ENCODE results near the gene MTHFD1L.
"Not testable (repeated sequence)": the region's sequence is repeated elsewhere in the genome, so short reads cannot be mapped to it uniquely, and the experiment has no call there.

The MTHFD1L gene

DNA sequence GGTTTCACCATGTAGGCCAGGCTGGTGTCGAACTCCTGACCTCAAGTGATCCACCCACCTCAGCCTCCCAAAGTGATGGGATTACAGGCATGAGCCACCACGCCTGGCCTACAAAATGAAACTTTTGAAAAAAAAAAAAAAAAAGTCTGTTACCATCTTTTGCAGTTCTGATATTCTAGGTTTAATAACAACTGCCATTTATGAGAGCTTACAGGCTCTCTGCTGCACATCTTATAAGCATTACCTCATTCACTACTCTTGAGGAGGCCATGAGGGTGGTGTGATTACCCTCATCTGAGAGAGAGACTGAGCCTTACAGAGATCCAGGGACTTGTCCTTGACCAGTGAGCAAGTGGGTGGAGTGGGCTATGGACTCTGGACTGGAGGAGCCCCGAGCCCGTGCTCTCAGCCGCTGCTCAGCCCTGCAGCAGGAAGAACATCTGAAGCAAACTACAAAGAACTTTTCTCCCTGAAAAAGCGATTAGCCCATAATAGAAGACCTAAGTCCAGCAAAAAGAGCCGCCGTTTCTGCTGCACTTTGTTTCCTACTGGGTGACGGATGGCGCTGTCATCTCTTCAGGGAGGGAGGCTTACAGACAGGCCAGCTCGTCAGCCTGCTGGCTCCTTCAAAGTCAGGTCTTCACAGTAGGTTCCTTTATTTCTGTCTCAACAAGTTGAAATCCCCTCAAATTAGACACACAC is 254.5 kb downstream of the MTHFD1L start:
- DNase-seq (ENCODE audit: low read depth, low spot score) = no peak

DNA sequence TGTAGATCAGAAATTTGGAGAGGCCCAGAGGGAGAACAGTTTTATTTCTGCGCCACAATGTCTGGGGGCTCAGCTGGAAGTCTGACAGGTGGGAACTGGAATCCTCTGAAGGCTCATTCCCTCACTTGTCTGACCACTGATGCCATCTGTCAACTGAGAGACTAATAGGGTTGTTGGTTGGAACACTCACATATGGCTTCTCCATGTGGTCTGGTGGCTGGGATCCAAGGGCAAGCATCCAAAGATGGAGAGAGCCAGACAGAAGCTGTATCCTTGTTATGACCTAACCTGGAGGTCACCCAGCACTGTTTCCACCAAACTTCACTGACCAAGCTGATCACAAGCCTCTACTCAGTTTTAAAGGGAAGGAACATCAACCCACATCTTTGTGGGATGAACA is 256.4 kb downstream of the MTHFD1L start:
- DNase-seq (ENCODE audit: low read depth, low spot score) = no peak

DNA sequence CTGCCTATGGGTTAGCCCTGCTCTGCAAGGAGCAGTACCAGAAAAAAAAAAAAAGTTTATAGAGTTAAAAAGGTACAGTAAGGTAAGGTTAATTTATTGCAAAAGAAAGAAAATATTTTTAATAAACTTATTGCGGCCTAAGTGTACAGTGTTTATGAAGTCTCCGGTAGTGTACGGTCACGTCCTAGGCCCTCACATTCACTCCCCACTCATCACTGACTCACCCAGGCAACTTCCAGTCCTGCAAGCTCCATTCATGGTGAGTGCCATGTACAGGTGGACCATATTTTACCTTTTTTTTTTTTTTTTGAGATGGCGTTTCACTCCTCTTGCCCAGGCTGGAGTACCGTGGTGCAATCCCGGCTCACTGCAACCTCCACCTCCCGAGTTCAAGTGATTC is 258.1 kb downstream of the MTHFD1L start:
- DNase-seq (ENCODE audit: low read depth, low spot score) = not testable (repeated sequence)

DNA sequence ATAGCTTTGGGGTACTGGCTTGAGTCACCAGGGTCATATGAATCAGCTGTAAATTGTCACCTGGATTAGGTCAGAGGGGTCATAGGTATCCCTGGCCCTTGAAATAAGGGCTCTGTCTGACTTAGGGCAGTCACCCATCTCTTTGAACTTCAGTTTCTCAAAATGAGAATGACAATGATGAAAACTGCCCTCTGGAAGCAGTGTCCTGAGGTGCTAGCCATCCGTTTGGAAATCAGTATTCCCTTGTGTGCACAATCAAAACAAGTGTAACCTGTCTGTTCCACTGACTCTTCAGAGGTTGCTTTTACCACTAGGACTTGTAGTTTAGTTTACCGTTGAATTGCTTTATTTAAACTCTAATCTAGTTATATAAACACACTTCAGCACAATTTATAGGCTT is 259.7 kb downstream of the MTHFD1L start:
- not testable (repeated sequence) for DNase-seq (ENCODE audit: low read depth, low spot score)

DNA sequence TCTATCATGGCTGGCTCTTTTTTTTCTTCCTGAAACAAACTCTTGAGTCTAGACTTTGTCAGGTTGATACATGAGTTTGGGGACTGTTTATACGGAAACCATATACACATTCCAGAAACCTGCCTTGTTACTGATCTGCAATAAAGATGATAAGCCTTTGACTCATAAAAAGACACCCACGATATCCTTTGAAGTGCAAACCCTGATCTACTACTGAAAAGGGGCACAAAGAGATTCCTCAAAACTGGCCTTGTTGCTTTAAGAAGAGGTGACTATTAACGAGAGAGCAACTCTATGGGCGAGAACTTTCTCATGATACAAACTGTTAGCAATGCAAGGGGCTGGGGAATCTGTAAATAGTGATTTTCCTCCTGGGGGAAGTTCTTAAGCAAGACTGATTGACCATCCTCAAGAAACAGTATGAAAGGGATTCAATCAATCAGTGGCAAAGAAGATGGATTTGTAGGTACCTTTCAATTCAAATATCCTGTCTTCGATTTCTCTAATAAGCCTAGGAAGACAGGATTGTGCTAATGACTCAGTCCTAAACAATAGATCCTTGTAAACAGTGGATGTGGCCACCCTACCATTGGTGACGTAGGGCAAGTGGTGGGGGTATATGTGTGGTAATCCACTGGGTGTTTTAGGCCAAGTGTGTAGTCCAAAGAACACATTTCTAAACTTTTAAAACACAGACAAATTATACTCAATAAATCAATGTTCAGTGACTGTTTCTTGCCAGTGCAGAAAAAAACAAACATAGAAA is 260.3 kb downstream of the MTHFD1L start:
- DNase-seq (ENCODE audit: low read depth, low spot score) = not testable (repeated sequence)

DNA sequence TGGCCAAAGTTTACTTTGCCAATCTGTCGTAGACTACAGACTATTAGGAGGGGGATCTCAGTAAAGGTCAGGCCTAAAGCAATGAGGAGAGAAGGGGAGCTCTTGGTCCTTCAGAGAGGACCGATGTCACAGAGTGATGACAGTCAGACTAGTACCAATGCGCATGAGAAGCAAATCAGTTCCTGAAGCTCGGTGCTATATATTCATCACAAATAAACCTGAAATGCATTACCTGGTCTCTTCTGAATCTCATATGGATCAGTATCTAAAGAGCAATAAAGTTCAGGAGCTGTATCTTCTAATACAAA is 260.9 kb downstream of the MTHFD1L start:
- DNase-seq (ENCODE audit: low read depth, low spot score) = not testable (repeated sequence)

DNA sequence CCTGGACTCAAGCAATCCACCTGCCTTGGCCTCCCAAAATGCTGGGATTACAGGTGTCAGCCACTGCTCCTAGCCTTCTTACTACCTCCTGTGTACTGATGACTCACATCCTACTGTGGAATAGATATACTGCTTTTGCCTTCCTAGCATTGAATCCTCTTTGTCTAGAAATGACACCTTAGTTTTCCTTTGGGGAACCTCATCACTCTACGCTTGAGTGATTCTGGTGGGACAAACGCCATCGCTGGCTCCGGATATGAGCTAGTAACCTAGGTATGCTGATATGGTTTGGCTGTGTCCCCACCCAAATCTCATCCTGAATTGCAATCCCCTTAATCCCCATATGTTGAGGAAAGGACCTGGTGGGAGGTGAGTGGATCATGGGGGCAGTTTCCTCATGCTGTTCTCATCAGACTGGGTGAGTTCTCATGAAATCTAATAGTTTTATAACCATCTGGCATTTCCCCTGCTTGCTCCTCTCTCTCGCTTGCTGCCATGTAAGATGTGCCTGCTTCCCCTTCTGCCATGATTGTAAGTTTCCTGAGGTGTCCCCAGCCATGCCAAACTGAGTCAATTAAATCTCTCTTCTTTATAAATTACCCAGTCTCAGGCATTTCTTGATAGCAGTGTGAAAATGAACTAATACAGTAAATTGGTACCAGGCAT is 261.8 kb downstream of the MTHFD1L start:
- not testable (repeated sequence) for DNase-seq (ENCODE audit: low read depth, low spot score)

DNA sequence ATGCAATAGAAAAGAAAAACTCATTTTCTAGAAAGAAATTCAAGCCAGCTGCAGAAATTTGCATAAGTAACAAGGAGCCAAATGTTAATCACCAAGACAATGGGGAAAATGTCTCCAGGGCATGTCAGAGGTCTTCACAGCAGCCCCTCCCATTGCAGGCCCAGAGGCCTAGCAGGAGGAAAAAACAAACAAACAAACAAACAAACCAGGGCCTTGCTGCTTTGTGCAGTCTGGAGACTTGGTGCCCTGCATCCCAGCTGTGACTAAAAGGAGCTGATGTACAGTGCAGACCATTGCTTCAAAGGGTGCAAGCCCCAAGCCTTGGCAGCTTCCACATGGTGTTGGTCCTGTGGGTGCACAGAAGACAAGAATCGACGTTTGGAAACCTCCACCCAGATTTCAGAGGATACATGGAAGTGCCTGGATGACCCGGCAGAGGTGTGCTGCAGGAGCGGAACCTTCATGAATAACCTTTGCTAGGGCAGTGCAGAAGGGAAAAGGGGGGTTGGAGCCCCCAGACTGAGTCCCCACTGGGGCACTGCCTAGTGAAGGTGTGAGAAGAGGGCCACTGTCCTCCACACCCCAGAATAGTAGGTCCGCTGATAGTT is 263.4 kb downstream of the MTHFD1L start:
- no peak for DNase-seq (ENCODE audit: low read depth, low spot score)

DNA sequence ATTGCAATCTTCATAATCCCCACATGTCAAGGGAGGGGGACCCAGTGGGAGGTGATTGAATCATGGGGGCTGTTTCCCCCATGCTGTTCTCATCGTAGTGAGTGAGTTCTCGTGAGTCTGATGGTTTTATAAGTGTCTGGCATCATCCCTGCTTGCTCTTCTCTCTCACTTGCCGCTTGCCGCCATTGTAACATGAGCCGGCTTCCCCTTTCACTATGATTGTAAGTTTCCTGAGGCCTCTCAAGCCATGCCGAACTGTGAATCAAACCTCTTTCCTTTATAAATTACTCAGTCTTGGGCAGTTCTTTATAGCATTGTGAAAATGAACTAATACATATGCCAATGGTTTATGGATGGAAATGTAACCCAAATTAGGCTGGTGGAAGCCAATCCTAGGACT is 264.8 kb downstream of the MTHFD1L start:
- DNase-seq (ENCODE audit: low read depth, low spot score) = no peak

DNA sequence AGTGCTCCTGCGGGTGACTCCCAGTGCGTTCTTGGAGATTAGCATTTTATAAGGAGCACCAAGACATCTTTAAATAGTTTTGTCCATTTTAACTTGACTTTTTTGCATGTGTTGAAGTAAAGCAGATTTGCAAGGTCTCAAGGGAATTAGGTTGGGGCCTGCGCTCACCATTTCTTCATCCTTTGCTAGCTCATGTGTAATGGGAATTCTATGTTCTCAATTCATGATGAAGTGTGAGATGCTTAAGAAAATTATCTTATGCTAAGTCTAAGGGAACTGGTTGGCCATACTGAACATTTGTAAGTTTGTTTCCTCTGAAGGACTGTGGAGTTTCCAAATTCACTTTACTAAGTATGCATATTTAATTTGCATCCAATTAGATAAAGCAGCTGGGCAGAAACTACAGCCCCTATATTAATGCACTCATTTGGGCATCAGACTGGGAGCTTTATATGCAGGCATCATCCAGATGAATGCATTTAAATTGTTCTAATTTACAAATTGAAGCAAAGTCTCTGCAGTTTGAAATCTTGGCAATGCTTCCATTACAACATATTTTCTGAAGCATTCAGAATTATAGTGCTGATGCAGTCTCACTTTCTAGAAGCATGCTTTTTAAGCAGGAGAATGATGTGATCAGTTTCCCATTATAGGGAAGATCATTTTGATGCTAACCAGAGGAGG is 266.0 kb downstream of the MTHFD1L start:
- no peak for DNase-seq (ENCODE audit: low read depth, low spot score)

DNA sequence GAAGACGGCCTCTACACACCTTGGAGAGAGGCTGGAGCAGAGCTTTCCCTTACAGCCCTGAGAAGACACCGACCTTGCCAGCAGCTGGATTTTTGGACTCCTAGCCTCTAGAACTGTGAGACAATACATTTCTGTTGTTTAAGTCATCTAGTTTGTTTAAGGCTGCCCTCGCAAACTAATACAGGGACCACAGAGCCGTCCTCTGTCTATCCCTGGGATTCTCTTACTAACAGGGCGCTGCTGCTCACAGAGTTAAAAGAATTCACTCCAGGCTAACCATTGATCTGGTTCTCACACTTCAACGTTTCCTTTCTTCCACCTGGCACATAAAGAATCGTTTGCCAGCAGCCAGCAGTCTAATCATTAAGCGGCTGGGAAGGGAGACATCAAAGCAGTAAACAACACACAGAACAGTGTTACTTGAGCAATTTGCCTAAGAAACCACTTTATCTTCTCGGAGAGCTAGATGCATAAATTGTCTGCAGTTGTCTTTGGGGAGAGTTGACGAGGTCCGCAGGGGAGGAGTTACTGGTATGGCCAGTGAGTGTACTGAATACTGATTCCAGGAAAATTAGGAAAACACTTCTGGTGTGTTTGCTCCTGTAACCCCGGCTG is 270.7 kb downstream of the MTHFD1L start:
- no peak for DNase-seq (ENCODE audit: low read depth, low spot score)

DNA sequence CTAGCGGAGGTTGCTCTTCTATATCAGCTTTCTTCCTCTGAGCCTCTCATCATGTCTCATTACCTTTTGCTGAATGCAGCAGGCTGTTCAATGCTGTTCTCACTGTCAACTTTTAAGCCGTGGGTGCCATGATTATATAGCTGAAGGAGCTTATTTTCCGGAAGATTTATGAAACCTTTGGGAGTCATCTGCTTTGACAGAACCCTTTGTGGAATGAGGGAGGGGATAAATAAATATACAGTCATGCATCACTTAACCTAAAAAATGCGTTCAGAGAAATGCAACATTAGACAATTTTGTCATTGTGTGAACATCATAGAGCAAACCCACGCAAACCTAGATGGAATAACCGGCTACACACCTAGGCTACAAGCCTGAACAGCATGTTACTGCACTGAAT is 272.0 kb downstream of the MTHFD1L start:
- DNase-seq (ENCODE audit: low read depth, low spot score) = no peak

DNA sequence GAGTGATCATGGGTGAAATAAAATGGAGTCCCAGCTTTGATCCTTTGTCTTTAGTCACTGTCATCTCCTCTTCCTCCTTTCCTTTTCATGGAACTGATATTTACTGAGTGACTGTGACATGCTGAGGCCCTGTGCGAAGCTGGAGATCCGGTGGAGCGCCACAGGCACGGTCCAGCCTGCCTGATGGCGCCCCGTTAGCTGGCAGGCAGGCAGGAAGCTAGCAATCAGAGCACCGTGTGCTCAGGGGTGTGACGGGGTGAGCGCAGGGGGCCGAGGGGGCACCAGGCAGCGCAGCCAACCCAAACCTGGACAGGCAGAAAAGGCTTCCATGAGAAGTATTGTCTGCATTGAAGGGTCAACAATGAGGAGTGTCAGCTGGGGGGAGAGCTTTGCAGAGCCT is 274.0 kb downstream of the MTHFD1L start:
- no peak for DNase-seq (ENCODE audit: low read depth, low spot score)

DNA sequence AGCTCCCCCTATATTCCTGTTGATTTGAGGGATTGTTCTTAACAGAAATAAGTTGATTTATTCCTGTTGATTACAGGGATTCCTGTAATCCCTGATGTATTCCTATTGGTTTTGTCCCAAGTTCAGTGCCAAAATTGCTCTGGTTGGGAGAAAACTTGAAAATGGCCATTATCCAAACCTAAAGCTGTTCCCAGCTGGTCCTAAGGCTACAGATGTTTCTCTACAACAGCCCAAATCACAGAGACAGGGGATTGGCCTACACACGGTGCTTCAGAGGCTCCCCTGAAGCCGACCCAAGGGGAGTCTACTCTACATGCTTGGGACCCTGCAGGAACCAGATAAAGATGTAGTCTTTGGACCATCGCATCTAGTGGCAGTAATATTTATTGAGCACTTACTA is 275.3 kb downstream of the MTHFD1L start:
- no peak for DNase-seq (ENCODE audit: low read depth, low spot score)

DNA sequence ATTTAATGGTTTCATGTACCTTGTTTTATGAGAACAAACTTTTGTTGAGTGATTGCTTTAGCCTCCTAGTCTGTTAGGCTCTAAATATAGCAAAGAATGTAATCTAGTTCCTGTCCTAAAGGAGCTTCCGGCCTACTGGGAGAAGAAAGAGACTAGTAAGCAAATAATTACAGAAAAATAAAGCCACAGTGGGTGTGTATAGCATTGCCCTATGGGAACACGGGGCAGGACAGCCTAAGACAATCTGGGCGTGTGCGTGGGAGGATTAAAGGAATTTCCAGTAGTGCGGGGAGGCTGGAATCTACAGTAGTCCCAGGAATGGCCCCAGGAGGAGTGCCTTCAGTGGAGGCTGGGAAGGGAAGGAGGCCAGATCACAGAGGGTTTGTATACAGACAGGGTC is 276.2 kb downstream of the MTHFD1L start:
- no peak for DNase-seq (ENCODE audit: low read depth, low spot score)

DNA sequence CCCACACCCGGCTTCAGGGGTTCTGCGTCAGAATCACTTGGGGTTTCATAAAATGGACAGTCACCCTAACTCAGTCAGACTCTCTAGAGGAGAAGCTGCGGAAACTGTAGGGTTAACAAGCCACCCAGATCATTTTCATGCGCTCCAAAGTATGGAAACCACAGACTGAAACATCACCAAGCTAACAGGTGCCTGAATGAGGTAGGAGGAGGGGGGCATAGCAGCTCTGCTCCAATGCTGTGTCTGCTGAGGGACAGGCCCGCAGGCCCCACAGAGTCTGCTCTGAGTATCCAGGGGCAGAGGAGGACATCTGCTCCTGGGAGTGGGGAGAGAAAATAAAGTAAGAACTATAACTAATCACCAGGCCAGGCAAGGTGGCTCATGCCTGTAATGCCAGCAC is 277.2 kb downstream of the MTHFD1L start:
- DNase-seq (ENCODE audit: low read depth, low spot score) = no peak

DNA sequence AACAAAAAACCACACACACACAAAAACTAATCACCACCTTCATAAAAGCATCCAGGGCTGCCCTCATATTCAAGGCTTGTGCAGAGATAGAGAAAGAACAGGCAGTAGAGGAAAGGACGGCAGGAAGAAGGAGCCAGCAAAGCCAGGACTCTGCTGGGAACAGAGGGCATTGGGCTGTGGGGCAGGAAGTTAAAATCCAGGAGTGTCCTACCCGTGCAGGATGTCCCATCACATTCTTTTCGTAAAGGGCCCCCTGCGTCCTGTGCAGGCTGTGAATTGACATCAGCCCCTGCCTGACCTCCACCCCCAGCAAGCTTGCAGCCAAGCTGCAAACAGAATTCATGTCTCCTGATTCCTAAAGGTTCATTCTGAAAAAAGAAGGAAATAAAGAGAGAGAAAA is 277.8 kb downstream of the MTHFD1L start:
- no peak for DNase-seq (ENCODE audit: low read depth, low spot score)

DNA sequence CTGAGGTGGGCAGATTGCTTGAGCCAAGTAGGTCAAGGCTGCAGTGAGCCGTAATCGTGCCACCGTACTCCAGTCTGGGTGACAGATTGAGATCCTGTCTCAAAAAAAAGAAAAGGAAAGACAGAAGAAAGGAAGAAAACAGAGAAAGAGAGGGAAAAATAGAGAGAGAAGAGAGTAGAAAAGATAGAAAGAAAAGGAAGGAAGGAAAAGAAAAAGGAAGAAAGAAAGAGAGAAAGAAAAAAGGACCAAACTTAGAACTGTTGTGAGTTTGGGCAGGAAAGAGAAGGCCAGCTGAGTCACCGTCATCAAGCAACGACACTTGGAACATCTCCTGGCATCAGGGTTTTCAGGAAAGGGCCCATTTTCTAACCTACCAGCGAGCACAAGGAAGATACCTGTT is 278.3 kb downstream of the MTHFD1L start:
- no peak for DNase-seq (ENCODE audit: low read depth, low spot score)

DNA sequence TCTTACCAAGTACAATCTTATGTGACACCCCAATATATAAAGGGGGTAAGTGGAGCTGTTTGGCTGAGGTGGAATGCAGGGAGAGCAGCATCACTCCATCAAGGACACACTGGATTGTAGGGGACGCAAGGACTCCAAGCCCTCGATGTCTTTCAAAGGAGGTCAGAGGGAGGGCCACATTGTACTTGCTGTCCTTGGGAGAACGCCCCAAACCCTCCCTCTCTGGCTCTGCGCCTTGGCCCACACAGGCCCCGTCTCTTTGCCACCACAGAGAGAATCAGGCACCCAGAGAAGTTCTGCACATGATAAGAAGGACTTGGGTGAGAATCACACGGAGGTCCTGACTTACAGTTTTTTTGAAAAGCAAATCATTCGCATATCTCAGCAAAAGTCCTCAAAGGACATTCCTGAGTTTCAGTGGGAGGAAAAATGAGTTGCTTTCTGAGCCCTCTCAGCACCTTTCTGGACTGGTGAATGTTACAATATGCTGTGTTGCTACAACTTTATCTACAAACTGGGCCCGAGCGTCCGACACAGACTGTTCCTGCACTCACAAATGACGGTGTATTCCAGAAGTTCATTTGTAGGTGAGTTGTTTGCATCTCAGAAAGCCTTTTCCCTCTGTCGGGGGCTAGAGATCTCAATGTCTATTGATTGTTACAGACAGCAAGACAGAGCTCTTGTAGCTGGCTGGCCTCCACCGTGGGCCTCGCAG is 281.8 kb downstream of the MTHFD1L start:
- no peak for DNase-seq (ENCODE audit: low read depth, low spot score)

DNA sequence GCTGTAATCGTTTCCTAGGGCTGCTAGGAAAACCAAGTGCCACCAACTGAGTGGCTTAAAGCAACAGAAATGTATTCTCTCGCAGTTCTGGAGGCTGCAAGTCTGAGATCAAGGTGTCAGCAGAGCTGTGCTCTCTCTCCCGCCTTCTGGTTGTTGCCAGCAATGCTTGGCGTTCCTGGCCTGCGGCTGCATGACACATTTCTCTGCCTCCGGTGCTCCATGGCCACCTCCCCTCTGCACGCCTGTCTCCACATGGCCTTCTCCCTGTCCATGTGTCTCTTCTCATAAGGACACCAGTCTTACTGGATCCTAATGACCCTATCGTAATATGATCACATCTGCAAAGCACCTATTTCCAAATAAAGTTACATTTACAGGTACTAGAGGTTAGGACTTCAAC is 282.6 kb downstream of the MTHFD1L start:
- DNase-seq (ENCODE audit: low read depth, low spot score) = no peak

DNA sequence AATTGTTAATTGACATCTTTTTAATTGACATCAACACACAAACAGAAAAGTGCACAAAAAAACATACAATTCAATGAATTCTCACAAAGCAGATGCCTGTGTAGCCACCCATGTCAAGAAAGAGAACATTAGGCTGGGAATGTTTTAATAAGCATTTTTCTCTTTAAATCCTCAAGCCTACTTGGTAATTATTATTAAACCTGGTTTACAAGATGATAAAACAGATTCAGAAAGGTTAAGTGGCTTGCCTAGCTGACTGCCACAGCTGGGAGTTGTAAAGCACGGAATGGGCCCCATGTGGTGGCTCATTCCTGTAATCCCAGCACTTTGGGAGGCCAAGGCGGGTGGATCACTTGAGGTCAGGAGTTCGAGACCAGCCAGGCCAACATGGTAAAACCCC is 284.3 kb downstream of the MTHFD1L start:
- DNase-seq (ENCODE audit: low read depth, low spot score) = no peak
